ENCODE data around the gene SPRED3. TPM values are rescaled to one million over a fixed set of nuclear protein-coding genes. Genes with fewer than 3 reads are reported as not detected.
A peak's percentile ranks its signal among the peaks of the same experiment; 100 is the strongest.
"Not testable (repeated sequence)": the region's sequence is repeated elsewhere in the genome, so short reads cannot be mapped to it uniquely, and the experiment has no call there.

The SPRED3 gene
- total and polyA plus RNA-seq, 2 of the 8 experiments (the other 6 are each of a cell fraction or from before 2014, with no cell fraction given) = 8.1 to 10.3 TPM

DNA sequence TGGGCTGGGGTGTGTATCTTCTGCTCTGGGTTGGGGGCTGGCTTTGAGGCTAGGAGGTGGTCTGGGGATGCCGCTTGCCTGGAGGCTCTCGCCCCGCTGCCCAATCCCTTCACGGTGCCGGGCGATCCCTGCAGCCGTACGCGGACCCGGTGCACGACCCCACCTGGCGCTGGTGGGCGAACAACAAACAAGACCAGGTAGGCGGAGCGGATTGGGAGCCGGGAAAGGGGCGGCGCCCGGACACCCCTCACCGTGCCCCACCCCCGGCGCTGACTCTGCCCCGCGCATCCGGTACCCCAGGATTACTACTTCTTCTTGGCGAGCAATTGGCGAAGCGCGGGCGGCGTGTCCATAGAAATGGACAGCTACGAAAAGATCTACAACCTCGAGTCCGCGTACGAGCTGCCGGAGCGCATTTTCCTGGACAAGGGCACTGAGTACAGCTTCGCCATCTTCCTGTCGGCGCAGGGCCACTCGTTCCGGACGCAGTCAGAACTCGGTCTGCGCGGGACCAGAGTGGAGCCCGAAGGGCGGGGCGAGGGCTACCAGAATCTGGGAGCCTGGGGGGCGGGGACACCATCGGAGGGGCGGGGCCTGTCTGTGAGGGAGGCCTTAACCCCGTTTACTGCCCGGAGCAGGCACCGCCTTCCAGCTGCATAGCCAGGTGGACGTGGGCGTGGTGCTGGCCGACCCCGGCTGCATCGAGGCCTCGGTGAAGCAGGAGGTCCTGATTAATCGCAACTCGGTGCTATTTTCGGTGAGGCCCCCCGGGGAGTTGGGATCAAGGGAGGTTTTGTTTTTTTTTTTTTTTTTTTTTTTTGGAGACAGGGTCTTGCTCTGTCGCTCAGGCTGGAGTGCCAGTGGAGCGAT, 26.2 kb upstream of the SPRED3 start (continued):
- TF ChIP-seq FOSL1 (IDR thresholded peaks at IDR 0.05; ENCODE audit: insufficient read depth, low read depth, low read length) (no peak), POU5F1 (IDR thresholded peaks at IDR 0.05; ENCODE audit: low read depth, low read length) (no peak), CEBPB (IDR thresholded peaks at IDR 0.05; ENCODE audit: low read depth, low read length) (no peak), HDAC2 (IDR thresholded peaks at IDR 0.05; ENCODE audit: borderline replicate concordance in 1 of 2, low read depth in 2 of 2, low read length in 2 of 2) (peak in 1 of 2 experiments; percentile 2; a peak in 1 of 4 replicates)

DNA sequence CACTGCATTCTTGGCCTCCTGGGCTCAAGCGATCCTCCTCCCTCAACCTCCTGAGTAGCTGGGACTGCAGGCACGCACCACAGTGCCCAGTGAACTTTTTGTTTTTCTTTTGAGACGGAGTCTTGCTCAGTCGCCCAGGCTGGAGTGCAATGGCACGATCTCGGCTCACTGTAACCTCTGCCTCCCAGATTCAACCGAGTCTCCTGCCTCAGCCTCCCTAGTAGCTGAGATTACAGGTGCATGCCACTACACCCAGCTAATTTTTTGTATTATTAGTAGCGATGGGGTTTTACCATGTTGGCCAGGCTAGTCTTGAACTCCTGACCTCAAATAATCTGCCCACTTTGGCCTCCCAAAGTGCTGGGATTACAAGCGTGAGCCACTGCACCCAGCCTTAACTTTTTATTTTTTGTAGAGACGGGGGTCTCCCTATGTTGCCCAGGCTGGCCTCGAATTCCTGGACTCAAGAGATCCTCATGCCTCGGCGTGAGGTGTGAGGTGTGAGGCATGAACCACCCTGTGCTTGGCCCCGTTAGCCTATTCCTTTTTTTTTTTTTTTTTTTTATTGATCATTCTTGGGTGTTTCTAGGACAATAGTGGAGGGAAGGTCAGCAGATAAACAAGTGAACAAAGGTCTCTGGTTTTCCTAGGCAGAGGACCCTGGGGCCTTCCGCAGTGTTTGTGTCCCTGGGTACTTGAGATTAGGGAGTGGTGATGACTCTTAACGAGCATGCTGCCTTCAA, 25.4 kb upstream of the SPRED3 start:
- H3K9me3 ChIP-seq (ENCODE audit: insufficient read depth in 2 of 2, low read depth in 1 of 2, low read length in 1 of 2); H3K56ac ChIP-seq (replicated peaks; ENCODE audit: insufficient read length, low read depth, low read length); H3K9ac ChIP-seq (replicated peaks in 1 of 4; ENCODE audit: extremely low read depth in 1 of 4, low read depth in 3 of 4, low read length in 3 of 4); DNase-seq (ENCODE audit: low read depth in 1 of 2, low spot score in 2 of 2); H4K5ac ChIP-seq (ENCODE audit: insufficient read length, low read depth, low read length); H3K23me2 ChIP-seq (ENCODE audit: low read depth, low read length); H3K79me2 ChIP-seq (ENCODE audit: control insufficient read depth in 1 of 2, insufficient read depth in 2 of 2, low read length in 2 of 2); H3K27ac ChIP-seq (ENCODE audit: low read depth, low read length); H3K36me3 ChIP-seq (ENCODE audit: control insufficient read depth in 2 of 4, insufficient read depth in 4 of 4, low read length in 3 of 4); H3K79me1 ChIP-seq (ENCODE audit: low read depth, low read length); H3K14ac ChIP-seq (ENCODE audit: insufficient read length); H2BK15ac ChIP-seq (ENCODE audit: low read length); H3K4me1 ChIP-seq (replicated peaks in 1 of 4; ENCODE audit: control insufficient read depth in 3 of 4, insufficient read depth in 4 of 4, low read length in 3 of 4); H3K4ac ChIP-seq (replicated peaks; ENCODE audit: insufficient read length, low read depth, low read length); H2BK20ac ChIP-seq (ENCODE audit: low read length); H2AFZ ChIP-seq (ENCODE audit: low read length); H2BK120ac ChIP-seq (replicated peaks; ENCODE audit: low read depth, low read length); FAIRE-seq; H4K8ac ChIP-seq (ENCODE audit: extremely low read depth, insufficient read depth, low read length); H2BK5ac ChIP-seq (ENCODE audit: low read depth, low read length); H3K18ac ChIP-seq (ENCODE audit: extremely low read depth, low read length); H2BK12ac ChIP-seq (ENCODE audit: low read depth, low read length); H2AK5ac ChIP-seq (ENCODE audit: low read depth, low read length); H3K23ac ChIP-seq (ENCODE audit: insufficient read length); H4K20me1 ChIP-seq (replicated peaks in 1 of 2; ENCODE audit: control insufficient read depth in 1 of 2, insufficient read depth in 2 of 2, low read length in 2 of 2); H4K91ac ChIP-seq (replicated peaks; ENCODE audit: insufficient read length, low read length): not testable (repeated sequence)
- peak overlapping the region; percentile 71 to 76 for H3K4me2 ChIP-seq (ENCODE audit: insufficient read depth in 1 of 2, low read depth in 2 of 2, low read length in 2 of 2)
- WGBS, 2 experiments (ENCODE audit: extremely low coverage in 1 of 2, insufficient coverage in 1 of 2, insufficient read length in 1 of 2, insufficient replicate concordance in 2 of 2, low coverage in 1 of 2, low lambda C conversion rate in 2 of 2, missing lambda C conversion rate in 1 of 2) = 78% methylated on average over 13 of the region's 16 CpGs; no CpG with 5 or more reads in 1 of the 2 experiments
- CTCF ChIA-PET (ENCODE audit: partially characterized antibody) = interaction anchor here (1.5 to 1.8 kb wide), 2 partner anchors 21 to 119 kb away, joined by 3 to 5 read pairs; no protein-coding TSS in a partner anchor
- H3K27me3 ChIP-seq (replicated peaks in 1 of 4; ENCODE audit: control insufficient read depth in 3 of 4, extremely low read depth in 1 of 4, insufficient read depth in 3 of 4, low read length in 3 of 4) = peaks cover 4 to 24% (median 19%) of the 10 kb centered on the region in 4 experiments
- peak overlapping the region; percentile 56 to 70 (median 60); a peak in 7 of 8 replicates for H3K4me3 ChIP-seq (ENCODE audit: extremely low read depth in 1 of 4, insufficient read depth in 2 of 4, low read depth in 3 of 4, low read length in 4 of 4)
- POLR2A ChIA-PET (ENCODE audit: partially characterized antibody) = interaction anchor here (1.1 to 2.8 kb wide), 4 partner anchors 11 to 58 kb away, joined by 3 to 9 read pairs (median 4); no protein-coding TSS in a partner anchor
